ENCODE measurements around the gene AUTS2.

GRCh38 chr7:70406186-70406949, 808.1 kb downstream of the AUTS2 start:
- TF ChIP-seq, protein P1, sequence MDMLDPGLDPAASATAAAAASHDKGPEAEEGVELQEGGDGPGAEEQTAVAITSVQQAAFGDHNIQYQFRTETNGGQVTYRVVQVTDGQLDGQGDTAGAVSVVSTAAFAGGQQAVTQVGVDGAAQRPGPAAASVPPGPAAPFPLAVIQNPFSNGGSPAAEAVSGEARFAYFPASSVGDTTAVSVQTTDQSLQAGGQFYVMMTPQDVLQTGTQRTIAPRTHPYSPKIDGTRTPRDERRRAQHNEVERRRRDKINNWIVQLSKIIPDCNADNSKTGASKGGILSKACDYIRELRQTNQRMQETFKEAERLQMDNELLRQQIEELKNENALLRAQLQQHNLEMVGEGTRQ (CRISPR knock-in tag; IDR thresholded peaks at IDR 0.05), result no peak
- TF ChIP-seq FOXK1 (CRISPR knock-in tag; IDR thresholded peaks at IDR 0.05), result no peak
- TF ChIP-seq CTCF (IDR thresholded peaks at IDR 0.05), result no peak
- TF ChIP-seq, protein P2, sequence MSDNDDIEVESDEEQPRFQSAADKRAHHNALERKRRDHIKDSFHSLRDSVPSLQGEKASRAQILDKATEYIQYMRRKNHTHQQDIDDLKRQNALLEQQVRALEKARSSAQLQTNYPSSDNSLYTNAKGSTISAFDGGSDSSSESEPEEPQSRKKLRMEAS (CRISPR knock-in tag; IDR thresholded peaks at IDR 0.05), result no peak
- no peak for TF ChIP-seq NR3C1 (CRISPR knock-in tag; conservative IDR thresholded peaks at IDR 0.05; ENCODE audit: low read depth)
